Vagina (tissue), 2 donors: ENCODE data around the gene ALDH3B1.

Experiments used
- POLR2A ChIP-seq, 2 donors: fragments of 450-650 bp; IDR thresholded peaks; one replicate each; pipeline ENCODE4 v1.6.1; 2017; ENCODE audit warnings: antibody characterized with exemption in 2 of 2, mild to moderate bottlenecking in 2 of 2, moderate library complexity in 2 of 2
- POLR2AphosphoS5 ChIP-seq, 2 donors: sonication (generic); formaldehyde crosslinking; IDR thresholded peaks; one replicate each; pipeline ENCODE4 v1.9.0; 2017; ENCODE audit warnings: antibody characterized with exemption in 2 of 2, mild to moderate bottlenecking in 2 of 2, low read depth in 1 of 2; ENCODE audit not compliant: insufficient read depth in 1 of 2
- TF ChIP-seq, protein P1 (sequence below), 3 experiments: fragments of 450-650 bp in 2 of 3; fragments of 200-600 bp in 1 of 3; sonication (generic) in 1 of 3; IDR thresholded peaks; one replicate each; pipeline ENCODE4 v1.5.1; 2017 to 2019; ENCODE audit warnings: antibody characterized with exemption in 3 of 3, mild to moderate bottlenecking in 2 of 3, moderate library complexity in 2 of 3

DNA sequence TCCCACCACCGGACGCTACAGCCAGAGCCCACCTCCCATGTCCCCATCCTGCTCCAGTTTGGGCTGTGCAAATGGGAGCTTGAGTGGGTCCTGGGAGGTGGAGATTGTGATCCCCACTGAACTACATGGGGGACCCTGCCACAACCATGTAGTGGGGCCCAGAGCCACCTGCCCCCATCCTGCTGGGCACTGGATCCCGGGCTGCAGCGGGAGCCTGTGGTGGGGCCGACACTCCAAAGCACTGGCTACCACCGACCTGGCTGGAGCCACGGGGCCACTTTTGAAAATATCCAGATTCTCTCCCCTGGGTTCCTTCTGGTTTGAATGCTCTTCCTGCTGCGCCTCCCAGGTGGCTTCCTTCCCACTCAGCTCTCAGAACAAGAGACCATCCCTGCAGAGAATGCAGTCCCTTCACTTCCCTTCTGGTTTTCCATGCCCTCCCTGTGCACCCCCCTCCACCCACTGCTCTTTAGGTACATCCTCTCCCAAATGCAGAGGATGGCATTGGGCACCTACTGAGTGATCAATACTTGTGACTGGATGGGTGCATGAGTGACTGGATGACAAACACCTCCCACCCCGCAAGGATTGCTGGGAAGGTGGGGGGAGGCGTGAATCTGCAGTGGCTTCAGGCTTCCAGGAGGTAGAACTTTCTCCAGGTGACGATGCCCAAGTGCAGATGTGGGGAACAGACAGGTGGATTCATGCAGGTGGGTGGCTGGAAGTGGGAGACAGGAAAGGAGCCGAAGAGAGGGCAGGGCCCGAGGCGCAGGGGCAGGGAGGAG, 5.4 kb upstream of the ALDH3B1 start:
- TF ChIP-seq, protein P1, sequence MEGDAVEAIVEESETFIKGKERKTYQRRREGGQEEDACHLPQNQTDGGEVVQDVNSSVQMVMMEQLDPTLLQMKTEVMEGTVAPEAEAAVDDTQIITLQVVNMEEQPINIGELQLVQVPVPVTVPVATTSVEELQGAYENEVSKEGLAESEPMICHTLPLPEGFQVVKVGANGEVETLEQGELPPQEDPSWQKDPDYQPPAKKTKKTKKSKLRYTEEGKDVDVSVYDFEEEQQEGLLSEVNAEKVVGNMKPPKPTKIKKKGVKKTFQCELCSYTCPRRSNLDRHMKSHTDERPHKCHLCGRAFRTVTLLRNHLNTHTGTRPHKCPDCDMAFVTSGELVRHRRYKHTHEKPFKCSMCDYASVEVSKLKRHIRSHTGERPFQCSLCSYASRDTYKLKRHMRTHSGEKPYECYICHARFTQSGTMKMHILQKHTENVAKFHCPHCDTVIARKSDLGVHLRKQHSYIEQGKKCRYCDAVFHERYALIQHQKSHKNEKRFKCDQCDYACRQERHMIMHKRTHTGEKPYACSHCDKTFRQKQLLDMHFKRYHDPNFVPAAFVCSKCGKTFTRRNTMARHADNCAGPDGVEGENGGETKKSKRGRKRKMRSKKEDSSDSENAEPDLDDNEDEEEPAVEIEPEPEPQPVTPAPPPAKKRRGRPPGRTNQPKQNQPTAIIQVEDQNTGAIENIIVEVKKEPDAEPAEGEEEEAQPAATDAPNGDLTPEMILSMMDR (IDR thresholded peaks at IDR 0.05) = no peak
- TF ChIP-seq POLR2AphosphoS5 (IDR thresholded peaks at IDR 0.05; ENCODE audit: insufficient read depth in 1 of 2, low read depth in 1 of 2) (no peak), POLR2A (IDR thresholded peaks at IDR 0.05) (no peak)
